Endothelial cell of umbilical vein (primary cell): ENCODE data around the gene SNUPN. TPM values are rescaled to one million over a fixed set of nuclear protein-coding genes. Genes with fewer than 3 reads are reported as not detected.

Source experiments
- BruUV-seq: library from RNA; stranded (reverse); fragments of 400-500 nt; replicated peaks from 2 replicates; lab custom pipeline; 2021; lab: Mats Ljungman, UMichigan
- CTCF ChIA-PET: fragments of 300-600, 350-600 bp; sonication (Branson Sonifier 250); formaldehyde crosslinking; loops from one replicate; lab custom pipeline; 2021; ENCODE audit warnings: antibody characterized with exemption, inconsistent platforms; lab: Charles Lee
- POLR2A ChIA-PET: fragments of 300-600, 350-600 bp; sonication (Branson Sonifier 250); formaldehyde crosslinking; loops from one replicate; lab custom pipeline; 2021; ENCODE audit warnings: antibody characterized with exemption, inconsistent platforms; lab: Charles Lee
- DNase-seq: peaks from one replicate; pipeline ENCODE4 v3.0.0-alpha.2; 2011; ENCODE audit warnings: low read depth, low spot score
- FAIRE-seq: peaks from 2 replicates; lab custom pipeline; 2011; peaks lifted over from hg19 to GRCh38; lab: Jason Lieb, UNC
- H2AFZ ChIP-seq: 2 replicates; pipeline ENCODE4 v1.6.0; 2012; ENCODE audit warnings: low read depth, low read length, control low read depth, inconsistent platforms
- H3K27ac ChIP-seq: 2 replicates; pipeline ENCODE4 v1.5.1; 2011; ENCODE audit warnings: low read depth, mild to moderate bottlenecking, control low read depth, low read length, moderate library complexity; ENCODE audit not compliant: insufficient read depth
- H3K27me3 ChIP-seq, 2 experiments: 2 replicates each; pipeline versions ENCODE4 v1.6.0 to v1.6.1; 2011; ENCODE audit warnings: low read length in 2 of 2, mixed read lengths in 1 of 2; ENCODE audit not compliant: control insufficient read depth in 2 of 2, insufficient read depth in 2 of 2
- H3K36me3 ChIP-seq, 2 experiments: 2 replicates in 1 of 2; 3 replicates in 1 of 2; pipeline ENCODE4 v1.5.1; 2011; ENCODE audit warnings: low read length in 2 of 2, mild to moderate bottlenecking in 1 of 2, moderate library complexity in 1 of 2; ENCODE audit not compliant: control insufficient read depth in 2 of 2, insufficient read depth in 2 of 2; ENCODE audit errors: extremely low read depth in 1 of 2
- H3K4me1 ChIP-seq: 3 replicates; pipeline ENCODE4 v1.5.1; 2011; ENCODE audit warnings: mild to moderate bottlenecking, low read length; ENCODE audit not compliant: control insufficient read depth, insufficient read depth; ENCODE audit errors: extremely low read depth
- H3K4me2 ChIP-seq: 2 replicates; pipeline ENCODE4 v1.6.1; 2011; ENCODE audit warnings: low read length, control low read depth, mixed read lengths; ENCODE audit not compliant: insufficient read depth
- H3K4me3 ChIP-seq, 3 experiments: fragments of 200-600 bp in 1 of 3; sonication (generic), shearing (Covaris generic) in 1 of 3; replicated peaks in 1 of 3; 2 replicates each; pipeline ENCODE4 v1.5.1; 2011 to 2016; ENCODE audit warnings: control low read depth in 3 of 3, low read length in 3 of 3, mild to moderate bottlenecking in 2 of 3, inconsistent platforms in 1 of 3, low read depth in 1 of 3, moderate library complexity in 1 of 3; ENCODE audit not compliant: insufficient read depth in 1 of 3
- H3K79me2 ChIP-seq: 2 replicates; pipeline ENCODE4 v1.6.0; 2012; ENCODE audit warnings: low read length, inconsistent platforms; ENCODE audit not compliant: control insufficient read depth, insufficient read depth
- H3K9ac ChIP-seq: replicated peaks from 2 replicates; pipeline ENCODE3; 2011; ENCODE audit warnings: low read length, control low read depth; ENCODE audit not compliant: insufficient read depth; ENCODE audit errors: extremely low read depth
- H3K9me1 ChIP-seq: replicated peaks from 3 replicates; pipeline ENCODE4 v1.6.0; 2011; ENCODE audit warnings: mild to moderate bottlenecking, low read length; ENCODE audit not compliant: control insufficient read depth, insufficient read depth; ENCODE audit errors: extremely low read depth
- H3K9me3 ChIP-seq: replicated peaks from 2 replicates; pipeline ENCODE4 v1.5.1; 2012; ENCODE audit warnings: low read length, inconsistent platforms; ENCODE audit not compliant: control insufficient read depth, insufficient read depth
- H4K20me1 ChIP-seq: replicated peaks from 2 replicates; pipeline ENCODE3; 2011; ENCODE audit warnings: mild to moderate bottlenecking, low read length; ENCODE audit not compliant: control insufficient read depth, insufficient read depth; ENCODE audit errors: extremely low read depth
- CTCF ChIP-seq, 2 donors: IDR thresholded peaks; 1 replicate in 1 of 2; 2 replicates in 1 of 2; pipeline ENCODE4 v1.5.1; 2011; ENCODE audit warnings: low read length in 2 of 2, mild to moderate bottlenecking in 2 of 2, moderate library complexity in 2 of 2, control low read depth in 1 of 2, inconsistent platforms in 1 of 2, low read depth in 1 of 2; ENCODE audit not compliant: insufficient read depth in 1 of 2; ENCODE audit errors: extremely low read depth in 1 of 2
- EZH2 ChIP-seq: IDR thresholded peaks from 2 replicates; pipeline ENCODE4 v1.6.1; 2012; ENCODE audit warnings: borderline replicate concordance, low read depth, mild to moderate bottlenecking, moderate library complexity, low read length, inconsistent platforms; ENCODE audit not compliant: severe bottlenecking
- FOS ChIP-seq: IDR thresholded peaks from 2 replicates; pipeline ENCODE4 v1.6.1; 2011; ENCODE audit warnings: mild to moderate bottlenecking, low read length, moderate library complexity, borderline replicate concordance; ENCODE audit not compliant: insufficient read depth
- GATA2 ChIP-seq: IDR thresholded peaks from 2 replicates; pipeline ENCODE4 v1.7.0; 2011; ENCODE audit warnings: low read depth, mild to moderate bottlenecking, moderate library complexity, mixed read lengths, low read length; ENCODE audit not compliant: insufficient read length, insufficient read depth
- JUN ChIP-seq: IDR thresholded peaks from 2 replicates; pipeline ENCODE4 v1.6.1; 2011; ENCODE audit warnings: borderline replicate concordance, low read depth; ENCODE audit not compliant: insufficient read length, insufficient read depth
- MAX ChIP-seq: IDR thresholded peaks from 2 replicates; pipeline ENCODE4 v1.6.1; 2011; ENCODE audit not compliant: insufficient read depth, insufficient read length
- MYC ChIP-seq: IDR thresholded peaks from one replicate; pipeline ENCODE4 v1.6.1; 2011; ENCODE audit warnings: mild to moderate bottlenecking, low read depth, low read length
- POLR2A ChIP-seq: IDR thresholded peaks from 2 replicates; pipeline ENCODE4 v1.6.1; 2012; ENCODE audit warnings: low read depth, mild to moderate bottlenecking, control low read depth, low read length
- POLR2AphosphoS5 ChIP-seq: IDR thresholded peaks from 2 replicates; pipeline ENCODE4 v1.6.1; 2012; ENCODE audit warnings: low read depth, mild to moderate bottlenecking, control low read depth, low read length, moderate library complexity; ENCODE audit not compliant: insufficient read depth
- dilution Hi-C: fragments of 300-500 bp; cut with MboI; formaldehyde crosslinking; loops from one replicate; pipeline ENCODE4 v1.15.0; 2019; ENCODE audit warnings: low sequenced_read_pairs; ENCODE audit not compliant: extremely low pct_ligation_motif_present
- intact Hi-C: fragments of 100-400 bp; cut with micrococcal nuclease; formaldehyde crosslinking; loops from one replicate; pipeline ENCODE4 v1.10.0; 2022
- polyA plus RNA-seq, 4 experiments: library from polyadenylated mRNA; depleted of rRNA in 3 of 4; stranded (reverse) in 3 of 4; unstranded in 1 of 4; fragments of >200 nt; gene quantifications; 2 replicates each; pipeline versions ENCODE4 v1.2.1 to v1.2.3, GENCODE V29; 2011 to 2012; ENCODE audit warnings: missing spikeins in 1 of 4
- total RNA-seq: library from RNA; stranded (reverse); gene quantifications from 2 replicates; pipeline ENCODE4 v1.2.3, GENCODE V29; 2021

SNUPN gene
- total and polyA plus RNA-seq, 2 donors (not counting 3 experiments of a cell fraction or from before 2014, with no cell fraction given) = 13.2 to 25.1 TPM

GRCh38 chr15:75651810-75652543 lies 26.5 kb upstream of the SNUPN start:
- Histone ChIP-seq H3K27me3 (no peaks in the 10 kb centered on the region), H3K4me2 (no peak overlapping the region), H3K9me3 (no peaks in the 10 kb centered on the region), H2AFZ (no peak overlapping the region), H3K79me2 (peaks cover 3% of the 10 kb centered on the region), H3K9me1 (no peaks in the 10 kb centered on the region), H3K27ac (no peak overlapping the region), H3K36me3 (peaks cover 0 to 2% of the 10 kb centered on the region in 2 experiments), H3K4me3 (no peak overlapping the region), H3K4me1 (peaks cover 21% of the 10 kb centered on the region), H3K9ac (no peak overlapping the region), H4K20me1 (no peaks in the 10 kb centered on the region)
- TF ChIP-seq GATA2 (no peak), POLR2AphosphoS5 (no peak), POLR2A (no peak), CTCF (IDR thresholded peaks at IDR 0.05; ENCODE audit: extremely low read depth in 1 of 2, insufficient read depth in 1 of 2, low read depth in 1 of 2, low read length in 2 of 2) (no peak), MYC (no peak), FOS (no peak), MAX (no peak), EZH2 (no peak), JUN (no peak)
- intact Hi-C loops = no loop called here
- DNase-seq = no peak
- dilution Hi-C loops = no loop called here
- FAIRE-seq = no peak
- ChIA-PET POLR2A (interaction anchor here (1.1 kb wide), 1 partner anchor 9 kb away, joined by 13 read pairs; no protein-coding TSS in a partner anchor), CTCF (interaction anchor here (0.7 to 1.5 kb wide), 7 partner anchors 9 to 86 kb away, joined by 3 to 6 read pairs (median 3); no protein-coding TSS in a partner anchor)
- no TSS peak for BruUV-seq
